ENCODE measurements around the gene KLK15. TPM values are rescaled to one million over a fixed set of nuclear protein-coding genes. Genes with fewer than 3 reads are reported as not detected.

KLK15 gene
- total and polyA plus RNA-seq, 3 experiments from 2014 or later, result not detected

GRCh38 chr19:50822661-50823208 is 10.6 kb downstream of the KLK15 start:
- no peak overlapping the region for H3K4me3 ChIP-seq (ENCODE audit: low read length)
- Mint-ChIP-seq H3K4me1 (peaks cover 12 to 26% (median 12%) of the 10 kb centered on the region in 3 donors), H3K9me3 (peaks cover 0 to 2% (median 0%) of the 10 kb centered on the region in 5 donors), H3K36me3 (peaks cover 0 to 5% (median 0%) of the 10 kb centered on the region in 3 donors), H3K27me3 (peaks cover 35 to 73% of the 10 kb centered on the region in 2 donors), H3K4me3 (no peak overlapping the region), H3K27ac (peak overlapping the region in 1 of 8 donors; percentile 30)
- no peaks in the 10 kb centered on the region for H3K36me3 ChIP-seq (ENCODE audit: insufficient read depth, low read length)
- no peaks in the 10 kb centered on the region for H3K9me3 ChIP-seq (ENCODE audit: low read length)
- CTCF ChIA-PET, result no interaction called here
- POLR2A ChIA-PET, result no interaction called here
- peak overlapping the region; percentile 57 for H3K27ac ChIP-seq (ENCODE audit: low read depth, low read length)
- DNase-seq, result no peak
- peaks cover 5% of the 10 kb centered on the region for H3K4me1 ChIP-seq (ENCODE audit: insufficient read depth, low read length)
- peaks cover 27% of the 10 kb centered on the region for H3K27me3 ChIP-seq (ENCODE audit: insufficient read depth, low read length, poor library complexity, severe bottlenecking)

GRCh38 chr19:50821622-50822021 is 11.8 kb downstream of the KLK15 start:
- peaks cover 36% of the 10 kb centered on the region for H3K27me3 ChIP-seq (ENCODE audit: insufficient read depth, low read length, poor library complexity, severe bottlenecking)
- no peak overlapping the region for H3K4me3 ChIP-seq (ENCODE audit: low read length)
- Mint-ChIP-seq H3K9me3 (peaks cover 0 to 2% (median 0%) of the 10 kb centered on the region in 5 donors), H3K27ac (no peak overlapping the region), H3K4me1 (peaks cover 16 to 32% (median 17%) of the 10 kb centered on the region in 3 donors), H3K27me3 (peaks cover 44 to 75% of the 10 kb centered on the region in 2 donors), H3K4me3 (no peak overlapping the region), H3K36me3 (peaks cover 0 to 9% (median 0%) of the 10 kb centered on the region in 3 donors)
- H3K4me1 ChIP-seq (ENCODE audit: insufficient read depth, low read length), result peaks cover 5% of the 10 kb centered on the region
- no peaks in the 10 kb centered on the region for H3K9me3 ChIP-seq (ENCODE audit: low read length)
- H3K27ac ChIP-seq (ENCODE audit: low read depth, low read length), result peak overlapping the region; percentile 59
- DNase-seq, result no peak
- POLR2A ChIA-PET, result no interaction called here
- no peaks in the 10 kb centered on the region for H3K36me3 ChIP-seq (ENCODE audit: insufficient read depth, low read length)
- CTCF ChIA-PET, result no interaction called here

- Histone ChIP-seq H3K27ac (ENCODE audit: low read depth, low read length) (peak overlapping the region; percentile 59), H3K4me1 (ENCODE audit: insufficient read depth, low read length) (peaks cover 5% of the 10 kb centered on the region), H3K36me3 (ENCODE audit: insufficient read depth, low read length) (no peaks in the 10 kb centered on the region), H3K9me3 (ENCODE audit: low read length) (no peaks in the 10 kb centered on the region), H3K27me3 (ENCODE audit: insufficient read depth, low read length, poor library complexity, severe bottlenecking) (peaks cover 36% of the 10 kb centered on the region), H3K4me3 (ENCODE audit: low read length) (no peak overlapping the region)
- ChIA-PET CTCF (no interaction called here), POLR2A (no interaction called here)
- peak overlapping the region in 1 of 8 donors; percentile 61 for H3K27ac Mint-ChIP-seq
- no peak overlapping the region for H3K4me3 Mint-ChIP-seq
- no peak for DNase-seq
- peaks cover 0 to 9% (median 0%) of the 10 kb centered on the region in 3 donors for H3K36me3 Mint-ChIP-seq
- peaks cover 44 to 75% of the 10 kb centered on the region in 2 donors for H3K27me3 Mint-ChIP-seq
- peaks cover 16 to 32% (median 17%) of the 10 kb centered on the region in 3 donors for H3K4me1 Mint-ChIP-seq
- H3K9me3 Mint-ChIP-seq, result peaks cover 0 to 2% (median 2%) of the 10 kb centered on the region in 5 donors
Measured at GRCh38 chr19:50821248-50821612, 12.1 kb downstream of the KLK15 start.

- peak overlapping the region in 3 of 7 donors; percentile 6 to 70 (median 46) for H3K4me3 Mint-ChIP-seq
- H3K27me3 ChIP-seq (ENCODE audit: insufficient read depth, low read length, poor library complexity, severe bottlenecking), result peaks cover 36% of the 10 kb centered on the region
- no peak for DNase-seq
- H3K27ac Mint-ChIP-seq, result peak overlapping the region in 2 of 8 donors; percentile 26 to 56
- H3K9me3 ChIP-seq (ENCODE audit: low read length), result no peaks in the 10 kb centered on the region
- H3K9me3 Mint-ChIP-seq, result peaks cover 0 to 3% (median 2%) of the 10 kb centered on the region in 5 donors
- H3K4me3 ChIP-seq (ENCODE audit: low read length), result no peak overlapping the region
- peaks cover 5% of the 10 kb centered on the region for H3K4me1 ChIP-seq (ENCODE audit: insufficient read depth, low read length)
- peaks cover 47 to 79% of the 10 kb centered on the region in 2 donors for H3K27me3 Mint-ChIP-seq
- no peaks in the 10 kb centered on the region for H3K36me3 ChIP-seq (ENCODE audit: insufficient read depth, low read length)
- H3K4me1 Mint-ChIP-seq, result peaks cover 16 to 32% (median 17%) of the 10 kb centered on the region in 3 donors
- peaks cover 0 to 9% (median 0%) of the 10 kb centered on the region in 3 donors for H3K36me3 Mint-ChIP-seq
- ChIA-PET CTCF (no interaction called here), POLR2A (no interaction called here)
- H3K27ac ChIP-seq (ENCODE audit: low read depth, low read length), result peak overlapping the region; percentile 67
Measured at GRCh38 chr19:50820549-50821247, 12.7 kb downstream of the KLK15 start.

GRCh38 chr19:50820086-50820485 is 13.3 kb downstream of the KLK15 start:
- H3K27me3 Mint-ChIP-seq, result peaks cover 47 to 85% of the 10 kb centered on the region in 2 donors
- peak overlapping the region; percentile 67 for H3K27ac ChIP-seq (ENCODE audit: low read depth, low read length)
- H3K4me3 Mint-ChIP-seq, result peak overlapping the region in 4 of 7 donors; percentile 7 to 70 (median 30)
- H3K4me1 Mint-ChIP-seq, result peaks cover 16 to 32% (median 17%) of the 10 kb centered on the region in 3 donors
- H3K9me3 ChIP-seq (ENCODE audit: low read length), result no peaks in the 10 kb centered on the region
- no peak for DNase-seq
- no peak overlapping the region for H3K27ac Mint-ChIP-seq
- peaks cover 0 to 9% (median 0%) of the 10 kb centered on the region in 3 donors for H3K36me3 Mint-ChIP-seq
- peaks cover 0 to 3% (median 2%) of the 10 kb centered on the region in 5 donors for H3K9me3 Mint-ChIP-seq
- no peak overlapping the region for H3K4me3 ChIP-seq (ENCODE audit: low read length)
- H3K36me3 ChIP-seq (ENCODE audit: insufficient read depth, low read length), result no peaks in the 10 kb centered on the region
- H3K27me3 ChIP-seq (ENCODE audit: insufficient read depth, low read length, poor library complexity, severe bottlenecking), result peaks cover 36% of the 10 kb centered on the region
- ChIA-PET CTCF (no interaction called here), POLR2A (no interaction called here)
- H3K4me1 ChIP-seq (ENCODE audit: insufficient read depth, low read length), result peaks cover 5% of the 10 kb centered on the region

GRCh38 chr19:50819636-50820035 is 13.7 kb downstream of the KLK15 start:
- Histone ChIP-seq H3K4me3 (ENCODE audit: low read length) (no peak overlapping the region), H3K9me3 (ENCODE audit: low read length) (no peaks in the 10 kb centered on the region), H3K27ac (ENCODE audit: low read depth, low read length) (peak overlapping the region; percentile 67), H3K27me3 (ENCODE audit: insufficient read depth, low read length, poor library complexity, severe bottlenecking) (peaks cover 36% of the 10 kb centered on the region), H3K36me3 (ENCODE audit: insufficient read depth, low read length) (no peaks in the 10 kb centered on the region), H3K4me1 (ENCODE audit: insufficient read depth, low read length) (peaks cover 5% of the 10 kb centered on the region)
- POLR2A ChIA-PET, result no interaction called here
- Mint-ChIP-seq H3K36me3 (peaks cover 0 to 9% (median 0%) of the 10 kb centered on the region in 3 donors), H3K27ac (no peak overlapping the region), H3K4me1 (peaks cover 16 to 32% (median 17%) of the 10 kb centered on the region in 3 donors), H3K27me3 (peaks cover 47 to 89% of the 10 kb centered on the region in 2 donors), H3K4me3 (peak overlapping the region in 2 of 7 donors; percentile 7 to 62), H3K9me3 (peaks cover 0 to 3% (median 2%) of the 10 kb centered on the region in 5 donors)
- CTCF ChIA-PET, result no interaction called here
- no peak for DNase-seq

GRCh38 chr19:50818859-50819472 is 14.4 kb downstream of the KLK15 start:
- DNase-seq, result no peak
- H3K9me3 ChIP-seq (ENCODE audit: low read length), result no peaks in the 10 kb centered on the region
- CTCF ChIA-PET, result no interaction called here
- Mint-ChIP-seq H3K36me3 (peaks cover 0 to 9% (median 0%) of the 10 kb centered on the region in 3 donors), H3K4me1 (peaks cover 16 to 32% (median 17%) of the 10 kb centered on the region in 3 donors), H3K27ac (peak overlapping the region in 3 of 8 donors; percentile 3 to 49 (median 17)), H3K9me3 (peaks cover 0 to 3% (median 2%) of the 10 kb centered on the region in 5 donors), H3K4me3 (peak overlapping the region in 6 of 7 donors; percentile 52 to 76 (median 64)), H3K27me3 (peaks cover 50 to 87% of the 10 kb centered on the region in 2 donors)
- POLR2A ChIA-PET, result no interaction called here
- H3K27ac ChIP-seq (ENCODE audit: low read depth, low read length), result no peak overlapping the region
- H3K4me3 ChIP-seq (ENCODE audit: low read length), result no peak overlapping the region
- H3K36me3 ChIP-seq (ENCODE audit: insufficient read depth, low read length), result no peaks in the 10 kb centered on the region
- peaks cover 5% of the 10 kb centered on the region for H3K4me1 ChIP-seq (ENCODE audit: insufficient read depth, low read length)
- peaks cover 36% of the 10 kb centered on the region for H3K27me3 ChIP-seq (ENCODE audit: insufficient read depth, low read length, poor library complexity, severe bottlenecking)
